ENCODE measurements around the gene POC1A. TPM values are rescaled to one million over a fixed set of nuclear protein-coding genes. Genes with fewer than 3 reads are reported as not detected.

Gene POC1A
- total and polyA plus RNA-seq, 2 experiments from 2014 or later: 19.1 to 26.7 TPM

- H3K79me2 ChIP-seq (replicated peaks; ENCODE audit: insufficient read depth): no peaks in the 10 kb centered on the region; the same call in 1 of the 2 replicates
- H3K4me1 Mint-ChIP-seq: peaks cover 10% of the 10 kb centered on the region
- ATAC-seq (no peak), DNase-seq (ENCODE audit: low spot score) (no peak)
- H3K27ac ChIP-seq (ENCODE audit: low read depth): no peak overlapping the region
- H3K9me3 Mint-ChIP-seq: no peaks in the 10 kb centered on the region
- H3K4me3 ChIP-seq: no peak overlapping the region
- TF ChIP-seq CREB1 (CRISPR knock-in tag; IDR thresholded peaks at IDR 0.05; ENCODE audit: low read depth) (no peak), CTCF (conservative IDR thresholded peaks at IDR 0.05; ENCODE audit: low read depth in 2 of 2) (no peak), ZNF462 (CRISPR knock-in tag; IDR thresholded peaks at IDR 0.05) (no peak), EZH2 (IDR thresholded peaks at IDR 0.05; ENCODE audit: low read depth, unreplicated experiment) (no peak), ZNF331 (CRISPR knock-in tag; IDR thresholded peaks at IDR 0.05; ENCODE audit: low read depth) (no peak)
- H3K4me3 Mint-ChIP-seq: no peak overlapping the region
- no peak overlapping the region for H3K4me2 ChIP-seq
- H3K36me3 Mint-ChIP-seq (ENCODE audit: low read depth): peaks cover 67% of the 10 kb centered on the region
- H3K36me3 ChIP-seq (ENCODE audit: insufficient read depth): peaks cover 14% of the 10 kb centered on the region
- peaks cover 2% of the 10 kb centered on the region for H3K27me3 Mint-ChIP-seq (ENCODE audit: insufficient read depth, low read depth, poor library complexity)
- H3K27ac Mint-ChIP-seq: no peak overlapping the region
- no peaks in the 10 kb centered on the region for H3K27me3 ChIP-seq (ENCODE audit: insufficient read depth)
- H2AFZ ChIP-seq: no peak overlapping the region
- H3K9me2 ChIP-seq (ENCODE audit: insufficient read depth): no peaks in the 10 kb centered on the region
- H3F3A ChIP-seq (replicated peaks; ENCODE audit: low read depth): peaks cover 3% of the 10 kb centered on the region; the same call in 1 of the 2 replicates
- peaks cover 4% of the 10 kb centered on the region; the same call in 1 of the 2 replicates for H4K20me1 ChIP-seq (replicated peaks; ENCODE audit: insufficient read depth)
- no peaks in the 10 kb centered on the region for H3K4me1 ChIP-seq (ENCODE audit: insufficient read depth)
These were observed 9.2 kb downstream of the POC1A start for GRCh38 chr3:52144796-52145735.

Data from GM23338 (cell line).